CD4-positive, alpha-beta T cell treated with Interleukin-17A for 1 hour (primary cell): Measurements from ENCODE around the gene UGT1A8.
"Not testable (repeated sequence)": the region's sequence is repeated elsewhere in the genome, so short reads cannot be mapped to it uniquely, and the experiment has no call there.

Source experiments
- DNase-seq: peaks from one replicate; pipeline ENCODE4 v3.0.0-alpha.2; 2020

UGT1A8 gene

GRCh38 chr2:233736868-233737653, 119.6 kb downstream of the UGT1A8 start:
- DNase-seq, result not testable (repeated sequence)

DNA sequence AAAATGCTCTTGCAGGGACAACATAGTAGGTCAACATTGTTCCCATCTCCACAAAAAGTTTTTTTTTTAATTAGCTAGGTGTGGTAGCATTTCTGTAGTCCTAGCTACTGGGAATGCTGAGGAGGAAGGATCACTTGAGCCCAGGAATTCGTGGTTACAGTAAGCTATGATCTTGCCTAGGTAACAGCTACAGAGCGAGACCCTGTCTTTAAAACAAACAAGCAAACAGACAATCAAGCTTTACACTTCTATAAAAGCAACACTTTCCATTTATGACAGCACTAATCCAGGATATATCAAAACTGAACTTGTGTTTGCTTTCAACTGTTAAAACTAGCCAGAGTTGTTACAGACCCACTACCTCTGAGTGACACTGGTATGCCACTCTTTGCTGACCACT, 123.4 kb downstream of the UGT1A8 start:
- DNase-seq, result no peak

- no peak for DNase-seq
These were observed 126.2 kb downstream of the UGT1A8 start for GRCh38 chr2:233743464-233744259.

DNA sequence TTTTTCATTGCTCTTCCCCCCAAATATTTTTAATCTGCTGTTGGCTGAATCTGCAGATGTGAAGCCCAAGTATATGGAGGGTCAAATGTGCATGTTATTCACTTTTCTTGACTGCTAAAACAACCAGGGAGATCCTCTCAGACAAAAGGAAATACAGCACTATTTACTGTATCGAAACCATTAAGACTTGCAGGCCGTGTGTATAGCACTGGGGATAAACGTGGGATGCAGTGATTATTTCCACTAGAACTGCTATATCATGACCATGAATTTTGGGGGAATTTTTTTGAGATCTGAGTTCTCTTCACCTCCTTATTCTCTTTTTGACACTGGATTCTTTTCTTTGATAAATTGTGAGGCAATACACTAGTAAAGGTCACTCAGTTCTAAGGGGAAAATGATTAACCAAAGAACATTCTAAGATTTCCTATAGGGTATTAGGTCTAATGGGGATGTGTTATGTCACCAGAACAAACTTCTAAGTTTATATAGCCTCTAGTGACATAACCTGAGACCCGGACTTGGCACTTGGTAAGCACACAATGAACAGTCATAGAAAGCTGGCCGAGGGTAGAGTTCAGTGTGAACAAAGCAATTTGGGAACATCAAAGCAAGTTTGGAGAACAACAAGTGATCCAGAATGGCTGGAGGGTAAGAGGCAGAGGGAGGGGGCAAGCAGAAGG, 127.8 kb downstream of the UGT1A8 start:
- DNase-seq, result no peak

DNA sequence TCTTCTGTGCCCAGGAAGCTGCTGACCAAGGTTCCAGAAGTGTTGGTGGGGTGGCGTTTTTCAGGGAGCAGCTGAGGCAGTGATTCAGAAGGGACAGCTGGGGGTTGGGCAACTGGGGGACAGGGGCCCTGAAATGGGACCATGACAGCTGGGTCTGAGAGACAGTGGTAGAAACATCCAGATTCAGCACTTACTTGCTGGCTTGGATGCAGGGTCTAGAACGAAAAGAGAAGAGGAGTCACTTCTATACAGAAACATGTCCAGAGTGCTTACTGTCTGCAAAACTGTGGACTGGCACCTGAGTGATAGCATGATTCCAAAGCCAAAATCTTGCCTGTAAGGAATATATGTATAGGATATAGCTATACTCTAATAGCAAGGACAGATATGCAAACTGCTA, 128.4 kb downstream of the UGT1A8 start:
- DNase-seq, result not testable (repeated sequence)

DNA sequence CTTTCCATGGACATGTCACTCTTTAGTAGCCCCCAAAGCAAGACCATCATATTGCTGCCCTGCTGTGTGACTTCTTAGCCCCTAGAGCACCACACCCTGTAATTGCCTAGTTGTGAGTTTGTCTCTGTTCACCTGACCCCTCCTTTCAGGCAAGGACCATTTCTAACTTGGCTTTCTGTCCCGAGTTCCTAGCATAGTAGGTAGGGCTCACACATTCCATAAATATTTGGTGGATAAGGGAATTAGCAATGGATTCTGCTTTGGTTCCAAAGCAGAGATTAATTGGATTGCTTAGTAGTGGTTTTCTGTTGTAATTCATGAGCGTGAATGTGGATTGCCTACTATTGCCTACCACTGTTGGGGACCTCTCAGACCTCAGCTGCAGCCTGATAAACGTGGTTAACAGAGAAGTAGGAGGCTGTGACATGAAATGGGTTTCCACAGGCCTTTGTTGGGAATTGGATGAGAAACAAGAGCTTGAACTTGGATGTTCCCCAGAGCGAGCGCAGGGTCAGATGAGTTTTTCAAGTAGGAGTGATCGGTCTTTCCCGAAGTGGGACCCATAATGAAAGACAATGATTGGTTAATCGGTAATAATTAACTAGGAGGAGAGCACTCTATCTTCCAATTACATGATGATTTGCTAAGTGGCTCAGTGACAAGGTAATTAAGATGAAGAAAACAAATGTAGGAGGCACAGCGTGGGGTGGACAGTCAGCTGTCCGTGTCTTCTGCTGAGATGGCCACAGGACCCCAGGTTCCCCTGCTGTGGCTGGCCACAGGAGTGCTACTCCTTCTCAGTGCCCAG, 129.2 kb downstream of the UGT1A8 start:
- no peak for DNase-seq

- no peak for DNase-seq
These were observed 129.8 kb downstream of the UGT1A8 start for GRCh38 chr2:233747283-233747544.

- not testable (repeated sequence) for DNase-seq
These were observed 133.3 kb downstream of the UGT1A8 start for GRCh38 chr2:233750689-233751088.

DNA sequence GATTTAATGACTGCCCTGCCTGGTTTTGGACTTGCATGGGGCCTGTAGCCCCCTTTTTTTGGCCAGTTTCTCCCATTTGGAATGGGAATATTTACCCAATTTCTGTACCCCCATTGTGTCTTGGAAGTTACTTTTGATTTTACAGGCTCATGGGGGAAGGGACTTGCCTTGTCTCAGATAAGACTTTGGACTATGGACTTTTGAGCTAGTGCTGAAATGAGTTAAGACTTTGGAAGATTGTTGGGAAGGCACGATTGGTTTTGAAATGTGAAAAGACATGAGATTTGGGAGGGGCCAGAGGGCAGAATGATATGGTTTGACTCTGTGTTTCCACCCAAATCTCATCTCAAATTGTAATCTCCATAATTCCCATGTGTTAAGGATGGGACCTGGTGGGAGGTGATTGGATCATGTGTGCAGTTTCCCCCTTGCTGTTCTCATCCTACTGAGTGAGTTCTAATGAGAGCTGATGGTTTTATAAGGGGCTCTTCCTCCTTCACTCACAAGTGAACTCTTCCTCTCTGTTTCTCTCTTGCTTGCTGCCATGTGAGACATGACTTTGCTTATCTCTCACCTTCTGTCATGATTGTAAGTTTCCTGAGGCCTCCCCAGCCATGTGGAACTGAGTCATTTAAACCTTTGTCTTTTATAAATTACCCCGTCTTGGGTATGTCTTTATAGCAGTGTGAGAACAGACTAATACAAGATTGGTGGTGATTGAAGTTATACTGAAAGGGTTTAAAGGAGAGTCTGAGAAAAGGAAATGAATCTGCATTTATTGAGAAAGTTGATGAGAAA, 134.0 kb downstream of the UGT1A8 start:
- not testable (repeated sequence) for DNase-seq

DNA sequence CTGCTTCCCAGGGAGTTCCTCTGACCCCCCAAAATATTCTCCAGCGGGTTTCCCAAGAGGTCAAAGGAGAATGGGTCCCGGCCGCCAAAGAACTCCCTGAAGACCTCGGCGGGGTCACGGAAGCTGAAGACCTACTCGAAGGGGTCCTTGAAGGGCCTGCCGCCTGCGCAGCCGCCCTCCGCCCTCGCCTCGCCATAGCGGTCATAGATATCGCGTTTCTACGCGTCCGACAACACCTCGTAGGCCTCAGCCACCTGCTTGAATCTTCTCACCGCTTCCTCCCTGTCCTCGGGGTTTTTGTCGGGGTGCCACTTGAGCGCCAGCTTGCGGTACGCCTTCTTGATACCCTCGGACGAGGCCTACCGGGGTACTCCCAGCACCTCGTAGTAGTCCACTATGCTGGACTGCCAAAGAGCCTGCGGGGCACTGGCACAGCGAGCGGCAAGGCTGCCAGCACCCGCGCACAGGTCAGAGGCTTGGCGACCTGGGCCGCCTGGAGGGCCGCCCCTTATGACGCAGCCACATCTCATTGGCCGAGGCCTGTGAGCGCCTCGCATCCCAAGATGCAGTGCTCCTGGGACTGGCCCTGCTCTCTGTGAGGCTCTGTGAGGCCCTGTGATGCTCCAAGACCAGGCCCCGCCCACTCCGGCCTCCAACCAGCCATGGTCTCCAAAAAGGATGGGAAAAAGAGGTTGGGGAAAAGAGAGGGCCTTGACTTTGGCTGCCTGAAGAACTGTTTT, 137.6 kb downstream of the UGT1A8 start:
- no peak for DNase-seq

DNA sequence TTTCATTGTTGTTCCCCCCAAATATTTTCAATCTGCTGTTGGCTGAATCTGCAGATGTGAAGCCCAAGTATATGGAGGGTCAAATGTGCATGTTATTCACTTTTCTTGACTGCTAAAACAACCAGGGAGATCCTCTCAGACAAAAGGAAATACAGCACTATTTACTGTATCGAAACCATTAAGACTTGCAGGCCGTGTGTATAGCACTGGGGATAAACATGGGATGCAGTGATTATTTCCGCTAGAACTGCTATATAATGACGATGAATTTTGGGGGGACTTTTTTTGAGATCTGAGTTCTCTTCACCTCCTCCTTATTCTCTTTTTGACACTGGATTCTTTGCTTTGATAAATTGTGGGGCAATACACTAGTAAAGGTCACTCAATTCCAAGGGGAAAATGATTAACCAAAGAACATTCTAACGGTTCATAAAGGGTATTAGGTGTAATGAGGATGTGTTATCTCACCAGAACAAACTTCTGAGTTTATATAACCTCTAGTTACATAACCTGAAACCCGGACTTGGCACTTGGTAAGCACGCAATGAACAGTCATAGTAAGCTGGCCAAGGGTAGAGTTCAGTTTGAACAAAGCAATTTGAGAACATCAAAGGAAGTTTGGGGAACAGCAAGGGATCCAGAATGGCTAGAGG, 139.1 kb downstream of the UGT1A8 start:
- DNase-seq, result no peak

GRCh38 chr2:233758141-233758540, 140.7 kb downstream of the UGT1A8 start:
- no peak for DNase-seq

DNA sequence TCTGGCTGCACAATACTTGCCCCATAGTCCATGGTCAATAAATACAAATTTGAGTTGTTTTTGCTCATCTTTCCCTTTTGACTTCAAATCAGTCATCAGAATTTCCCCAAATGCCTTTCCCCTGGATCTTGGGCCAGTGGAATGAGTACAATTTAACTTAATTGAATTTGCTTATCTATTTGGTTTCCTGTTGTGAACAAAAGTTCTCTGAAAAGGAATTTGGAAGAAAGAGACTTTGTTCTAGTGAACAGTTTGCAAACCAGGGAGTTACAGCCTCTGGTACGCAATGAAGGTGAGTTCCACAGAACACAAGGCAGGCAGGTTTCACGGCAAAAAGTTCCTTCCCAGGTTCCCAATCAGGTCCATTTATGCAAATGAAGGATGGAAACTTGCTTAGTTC, 141.4 kb downstream of the UGT1A8 start:
- no peak for DNase-seq

DNA sequence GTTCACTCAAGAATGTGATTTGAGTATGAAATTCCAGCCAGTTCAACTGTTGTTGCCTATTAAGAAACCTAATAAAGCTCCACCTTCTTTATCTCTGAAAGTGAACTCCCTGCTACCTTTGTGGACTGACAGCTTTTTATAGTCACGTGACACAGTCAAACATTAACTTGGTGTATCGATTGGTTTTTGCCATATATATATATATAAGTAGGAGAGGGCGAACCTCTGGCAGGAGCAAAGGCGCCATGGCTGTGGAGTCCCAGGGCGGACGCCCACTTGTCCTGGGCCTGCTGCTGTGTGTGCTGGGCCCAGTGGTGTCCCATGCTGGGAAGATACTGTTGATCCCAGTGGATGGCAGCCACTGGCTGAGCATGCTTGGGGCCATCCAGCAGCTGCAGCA, 142.6 kb downstream of the UGT1A8 start, which contains the start of gene UGT1A1:
TSS of gene UGT1A1 (plus strand) at position 228 of the 400 bp plus-strand sequence. CDS start at position 246, 18 bp downstream.
- DNase-seq, result no peak

- no peak for DNase-seq
These were observed 143.8 kb downstream of the UGT1A8 start for GRCh38 chr2:233761040-233761769.

GRCh38 chr2:233764264-233764663, 146.8 kb downstream of the UGT1A8 start:
- DNase-seq, result no peak

GRCh38 chr2:233764761-233765160, 147.3 kb downstream of the UGT1A8 start:
- no peak for DNase-seq

- DNase-seq, result no peak
These were observed 149.0 kb downstream of the UGT1A8 start for GRCh38 chr2:233766416-233766815.

DNA sequence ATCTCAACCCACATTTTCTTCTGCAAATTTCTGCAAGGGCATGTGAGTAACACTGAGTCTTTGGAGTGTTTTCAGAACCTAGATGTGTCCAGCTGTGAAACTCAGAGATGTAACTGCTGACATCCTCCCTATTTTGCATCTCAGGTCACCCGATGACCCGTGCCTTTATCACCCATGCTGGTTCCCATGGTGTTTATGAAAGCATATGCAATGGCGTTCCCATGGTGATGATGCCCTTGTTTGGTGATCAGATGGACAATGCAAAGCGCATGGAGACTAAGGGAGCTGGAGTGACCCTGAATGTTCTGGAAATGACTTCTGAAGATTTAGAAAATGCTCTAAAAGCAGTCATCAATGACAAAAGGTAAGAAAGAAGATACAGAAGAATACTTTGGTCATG, 150.6 kb downstream of the UGT1A8 start:
- no peak for DNase-seq

GRCh38 chr2:233769260-233769659, 151.8 kb downstream of the UGT1A8 start:
- DNase-seq, result no peak
